H1 (cell line): ENCODE measurements around the gene PLCB3. TPM values are rescaled to one million over a fixed set of nuclear protein-coding genes. Genes with fewer than 3 reads are reported as not detected.

Experiments used
- NANOG ChIP-seq: IDR thresholded peaks from 2 replicates; pipeline ENCODE4 v1.6.1; 2011; ENCODE audit warnings: low read length, low read depth, mild to moderate bottlenecking, inconsistent platforms; ENCODE audit not compliant: insufficient read depth, poor library complexity, severe bottlenecking
- PHF8 ChIP-seq: fragments of 200-600 bp; sonication (generic); conservative IDR thresholded peaks from 2 replicates; pipeline ENCODE4 v1.7.1; 2012; ENCODE audit warnings: low read depth, mild to moderate bottlenecking, inconsistent platforms, low read length, moderate library complexity
- TAF1 ChIP-seq: IDR thresholded peaks from 2 replicates; pipeline ENCODE4 v1.6.1; 2011; ENCODE audit warnings: mild to moderate bottlenecking, low read depth, low read length
- polyA plus RNA-seq, 7 experiments: library from polyadenylated mRNA; depleted of rRNA in 3 of 7; stranded (reverse) in 5 of 7; unstranded in 2 of 7; fragments of >200 nt in 5 of 7; fragments of 200-250 nt in 2 of 7; gene quantifications; 1 replicate in 5 of 7; 2 replicates in 1 of 7; 4 replicates in 1 of 7; pipeline versions ENCODE4 v1.2.1 to v1.2.3, GENCODE V29; 2011 to 2013; ENCODE audit warnings: missing spikeins in 2 of 7, mixed read lengths in 2 of 7
- total RNA-seq: library from RNA; stranded (reverse); fragmentation: NEBNext Ultra II Directional; extraction: Animal tissue kit (Norgen Biotek cat#: 25700); gene quantifications from 2 replicates; pipeline ENCODE4 v1.2.1, GENCODE V29; 2021
- TF ChIP-seq, protein P1 (sequence below): IDR thresholded peaks from 2 replicates; pipeline ENCODE4 v1.6.1; 2012; ENCODE audit warnings: low read length, inconsistent platforms

PLCB3 gene
- total and polyA plus RNA-seq, 2 of the 8 experiments (the other 6 are each of a cell fraction or from before 2014, with no cell fraction given): 47.2 to 104 TPM

DNA sequence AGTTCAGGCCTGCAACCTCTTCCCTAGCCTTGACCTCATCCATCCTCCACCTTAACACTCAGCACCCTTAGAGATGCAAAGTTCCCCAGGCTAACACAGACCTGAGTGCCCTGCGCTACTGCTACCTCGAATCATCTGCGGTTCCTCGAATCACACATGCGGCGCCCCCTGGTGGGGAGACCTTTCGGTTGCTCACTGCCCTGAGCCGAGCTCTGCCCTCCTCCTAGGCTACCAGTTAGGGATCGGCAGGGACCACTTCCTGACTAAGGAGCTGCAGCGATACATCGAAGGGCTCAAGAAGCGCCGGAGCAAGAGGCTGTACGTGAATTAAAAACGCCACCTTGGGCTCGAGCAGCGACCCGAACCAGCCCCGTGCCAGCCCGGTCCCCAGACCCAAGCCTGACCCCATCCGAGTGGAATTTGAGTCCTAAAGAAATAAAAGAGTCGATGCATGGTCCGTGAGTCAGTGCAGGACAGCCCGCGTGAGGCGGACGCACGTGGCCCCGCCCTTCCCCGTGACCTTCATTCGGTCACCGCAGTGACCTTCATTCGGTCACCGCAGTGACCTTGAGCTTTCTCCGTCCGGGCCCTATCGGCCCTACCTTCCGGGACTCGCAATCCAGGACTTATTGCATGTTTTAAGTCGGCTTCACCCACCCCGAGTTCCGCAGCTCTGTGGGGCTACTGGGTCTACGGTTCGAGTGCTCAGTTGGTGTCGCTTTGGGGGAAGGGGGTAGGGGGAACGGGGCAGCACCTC, 53.2 kb downstream of the PLCB3 start (continued):
- TF ChIP-seq PHF8 (peak; percentile 62), TAF1 (peak; percentile 51; the same call in 1 of the 2 replicates), NANOG (peak; percentile 35)
- TF ChIP-seq, protein P1, sequence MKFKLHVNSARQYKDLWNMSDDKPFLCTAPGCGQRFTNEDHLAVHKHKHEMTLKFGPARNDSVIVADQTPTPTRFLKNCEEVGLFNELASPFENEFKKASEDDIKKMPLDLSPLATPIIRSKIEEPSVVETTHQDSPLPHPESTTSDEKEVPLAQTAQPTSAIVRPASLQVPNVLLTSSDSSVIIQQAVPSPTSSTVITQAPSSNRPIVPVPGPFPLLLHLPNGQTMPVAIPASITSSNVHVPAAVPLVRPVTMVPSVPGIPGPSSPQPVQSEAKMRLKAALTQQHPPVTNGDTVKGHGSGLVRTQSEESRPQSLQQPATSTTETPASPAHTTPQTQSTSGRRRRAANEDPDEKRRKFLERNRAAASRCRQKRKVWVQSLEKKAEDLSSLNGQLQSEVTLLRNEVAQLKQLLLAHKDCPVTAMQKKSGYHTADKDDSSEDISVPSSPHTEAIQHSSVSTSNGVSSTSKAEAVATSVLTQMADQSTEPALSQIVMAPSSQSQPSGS: 0 out of 2 replicates have a peak, but pooled peaks have one; percentile 39
